Suprapubic skin (tissue), 4 donors: ENCODE results near the gene SEC24B. TPM values are rescaled to one million over a fixed set of nuclear protein-coding genes. Genes with fewer than 3 reads are reported as not detected.
"Not testable (repeated sequence)": the region's sequence is repeated elsewhere in the genome, so short reads cannot be mapped to it uniquely, and the experiment has no call there.

Experiments
- DNase-seq, 2 donors: peaks; one replicate each; pipeline ENCODE4 v3.0.0-alpha.2; 2019; ENCODE audit warnings: low spot score in 2 of 2
- H3K27ac ChIP-seq: fragments of 200-600 bp; sonication (generic); one replicate; pipeline ENCODE4 v1.5.1; 2019
- H3K27me3 ChIP-seq: fragments of 200-600 bp; sonication (generic); one replicate; pipeline ENCODE4 v1.5.1; 2019
- H3K36me3 ChIP-seq: fragments of 200-600 bp; sonication (generic); one replicate; pipeline ENCODE4 v1.5.1; 2019
- H3K4me1 ChIP-seq: fragments of 200-600 bp; sonication (generic); one replicate; pipeline ENCODE4 v1.5.1; 2019
- H3K4me3 ChIP-seq: fragments of 200-600 bp; sonication (generic); one replicate; pipeline ENCODE4 v1.5.1; 2019; ENCODE audit warnings: mild to moderate bottlenecking
- H3K9me3 ChIP-seq: fragments of 200-600 bp; sonication (generic); one replicate; pipeline ENCODE4 v1.5.1; 2019
- EP300 ChIP-seq: sonication (generic); formaldehyde crosslinking; IDR thresholded peaks from one replicate; pipeline ENCODE4 v1.6.1; 2017; ENCODE audit warnings: antibody characterized with exemption
- POLR2A ChIP-seq, 2 donors: fragments of 450-650 bp; IDR thresholded peaks; one replicate each; pipeline ENCODE4 v1.6.1; 2017; ENCODE audit warnings: antibody characterized with exemption in 2 of 2, mild to moderate bottlenecking in 2 of 2, moderate library complexity in 2 of 2
- POLR2AphosphoS5 ChIP-seq, 3 donors: sonication (generic); formaldehyde crosslinking; IDR thresholded peaks; one replicate each; pipeline ENCODE4 v1.6.1; 2017; ENCODE audit warnings: antibody characterized with exemption in 3 of 3
- WGBS: methylation state at CpG from one replicate; pipeline ENCODE4 v1.1.5; 2018; 5-methylcytosine and 5-hydroxymethylcytosine counted together
- total RNA-seq, 4 donors: library from RNA; depleted of rRNA; stranded (reverse); fragments of >200 nt; gene quantifications; one replicate each; pipeline ENCODE4 v1.1.0, GENCODE V29; 2016
- TF ChIP-seq, protein P1 (sequence below), 2 donors: fragments of 200-600 bp in 1 of 2; fragments of 450-650 bp in 1 of 2; sonication (generic) in 1 of 2; IDR thresholded peaks; one replicate each; pipeline ENCODE4 v1.5.1; 2016 to 2019; ENCODE audit warnings: antibody characterized with exemption in 2 of 2, mild to moderate bottlenecking in 1 of 2, moderate library complexity in 1 of 2

SEC24B gene
- total RNA-seq, 4 donors from 2014 or later, result 38.6 to 77.6 (median 46.1) TPM

DNA sequence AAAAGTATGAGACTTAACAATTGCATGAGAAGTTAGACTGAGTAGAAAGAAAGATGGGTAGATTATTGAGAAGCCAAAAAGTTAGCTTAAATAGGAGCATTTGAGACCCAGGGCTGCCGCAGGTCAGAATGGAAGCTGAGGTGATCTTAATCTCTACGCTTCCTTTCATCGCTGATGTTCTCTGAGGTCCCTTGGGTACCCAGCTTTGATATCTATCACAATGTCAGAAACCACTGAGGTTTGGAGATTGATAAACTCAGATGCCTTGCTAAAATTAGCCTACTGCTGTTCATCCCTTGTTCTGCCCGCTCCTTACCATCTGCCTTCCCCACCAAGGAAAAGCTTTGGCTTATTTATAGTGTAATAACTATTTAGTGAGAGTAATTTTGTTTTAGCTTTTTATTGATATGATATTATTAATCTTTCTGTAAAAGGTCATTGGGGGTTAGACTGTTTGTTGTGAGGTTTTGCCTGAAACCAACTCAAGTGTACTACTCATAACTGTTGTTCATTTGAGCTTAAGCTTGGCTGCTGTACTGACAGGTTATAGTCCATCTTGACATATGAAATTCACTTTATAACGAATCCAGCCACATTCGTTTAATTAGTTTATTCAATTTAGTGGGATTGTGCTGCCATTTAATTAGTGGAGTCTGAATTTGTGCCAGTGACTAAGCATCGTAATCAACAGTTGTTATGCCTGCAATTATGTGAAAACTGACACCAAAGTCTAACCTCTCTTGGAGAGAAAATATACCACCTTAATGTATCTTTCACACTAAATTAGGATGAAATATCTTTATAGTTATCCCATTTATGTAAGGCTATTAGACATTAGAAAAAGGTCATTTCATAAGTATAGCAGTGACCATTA is 141.6 kb downstream of the SEC24B start:
- Histone ChIP-seq H3K27ac (no peak overlapping the region), H3K9me3 (no peaks in the 10 kb centered on the region), H3K27me3 (no peaks in the 10 kb centered on the region), H3K4me3 (no peak overlapping the region), H3K4me1 (peaks cover 2% of the 10 kb centered on the region), H3K36me3 (no peaks in the 10 kb centered on the region)
- no peak for TF ChIP-seq POLR2A (IDR thresholded peaks at IDR 0.05)
- no peak for TF ChIP-seq EP300
- TF ChIP-seq POLR2AphosphoS5 (IDR thresholded peaks at IDR 0.05), result no peak
- TF ChIP-seq, protein P1, sequence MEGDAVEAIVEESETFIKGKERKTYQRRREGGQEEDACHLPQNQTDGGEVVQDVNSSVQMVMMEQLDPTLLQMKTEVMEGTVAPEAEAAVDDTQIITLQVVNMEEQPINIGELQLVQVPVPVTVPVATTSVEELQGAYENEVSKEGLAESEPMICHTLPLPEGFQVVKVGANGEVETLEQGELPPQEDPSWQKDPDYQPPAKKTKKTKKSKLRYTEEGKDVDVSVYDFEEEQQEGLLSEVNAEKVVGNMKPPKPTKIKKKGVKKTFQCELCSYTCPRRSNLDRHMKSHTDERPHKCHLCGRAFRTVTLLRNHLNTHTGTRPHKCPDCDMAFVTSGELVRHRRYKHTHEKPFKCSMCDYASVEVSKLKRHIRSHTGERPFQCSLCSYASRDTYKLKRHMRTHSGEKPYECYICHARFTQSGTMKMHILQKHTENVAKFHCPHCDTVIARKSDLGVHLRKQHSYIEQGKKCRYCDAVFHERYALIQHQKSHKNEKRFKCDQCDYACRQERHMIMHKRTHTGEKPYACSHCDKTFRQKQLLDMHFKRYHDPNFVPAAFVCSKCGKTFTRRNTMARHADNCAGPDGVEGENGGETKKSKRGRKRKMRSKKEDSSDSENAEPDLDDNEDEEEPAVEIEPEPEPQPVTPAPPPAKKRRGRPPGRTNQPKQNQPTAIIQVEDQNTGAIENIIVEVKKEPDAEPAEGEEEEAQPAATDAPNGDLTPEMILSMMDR (IDR thresholded peaks at IDR 0.05), result no peak
- WGBS, result 85% methylated on average over 7 of the region's 7 CpGs
- DNase-seq, result no peak

DNA sequence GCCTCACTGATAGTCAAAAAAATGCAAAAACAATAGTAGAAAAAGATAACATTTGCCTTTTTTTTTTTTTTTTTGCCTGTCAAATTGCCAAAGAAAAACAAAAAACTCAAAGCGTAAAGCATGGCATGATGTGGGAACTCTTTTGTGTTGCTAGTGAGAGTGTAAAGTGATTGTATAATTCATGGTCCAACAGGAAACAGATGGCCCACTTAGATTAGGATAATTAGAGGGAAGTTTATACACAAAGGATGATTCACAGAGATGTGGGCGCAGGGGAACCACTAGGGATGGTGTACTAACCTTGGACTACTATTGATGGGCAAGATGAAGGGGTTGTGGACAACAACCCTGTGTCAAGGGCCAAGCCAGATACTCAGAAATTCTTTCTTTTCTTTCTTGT is 142.8 kb downstream of the SEC24B start:
- H3K36me3 ChIP-seq, result no peaks in the 10 kb centered on the region
- H3K4me3 ChIP-seq, result no peak overlapping the region
- H3K27ac ChIP-seq, result no peak overlapping the region
- no peaks in the 10 kb centered on the region for H3K9me3 ChIP-seq
- peaks cover 2% of the 10 kb centered on the region for H3K4me1 ChIP-seq
- no peak for DNase-seq
- TF ChIP-seq, protein P1 (IDR thresholded peaks at IDR 0.05), result no peak
- TF ChIP-seq POLR2AphosphoS5 (IDR thresholded peaks at IDR 0.05), result peak in 1 of 3 donors; percentile 26
- WGBS, result 74% methylated on average over 2 of the region's 2 CpGs
- H3K27me3 ChIP-seq, result no peaks in the 10 kb centered on the region

- no peaks in the 10 kb centered on the region for H3K27me3 ChIP-seq
Observed at GRCh38 chr4:109578846-109579245, 145.2 kb downstream of the SEC24B start.

DNA sequence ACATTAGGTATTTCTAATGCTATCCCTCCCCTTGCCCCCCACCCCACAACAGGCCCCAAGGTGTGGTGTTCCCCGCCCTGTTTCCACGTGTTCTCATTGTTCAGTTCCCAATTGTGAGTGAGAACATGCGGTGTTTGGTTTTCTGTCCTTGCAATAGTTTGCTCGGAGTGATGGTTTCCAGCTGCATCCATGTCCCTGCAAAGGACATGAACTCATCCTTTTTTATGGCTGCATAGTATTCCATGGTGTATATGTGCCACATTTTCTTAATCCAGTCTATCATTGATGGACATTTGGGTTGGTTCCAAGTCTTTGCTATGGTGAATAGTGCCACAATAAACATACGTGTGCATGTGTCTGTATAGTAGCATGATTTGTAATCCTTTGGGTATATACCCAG is 146.4 kb downstream of the SEC24B start:
- H3K27me3 ChIP-seq, H3K4me3 ChIP-seq, H3K27ac ChIP-seq, H3K9me3 ChIP-seq, H3K4me1 ChIP-seq, H3K36me3 ChIP-seq, DNase-seq: not testable (repeated sequence)
- WGBS, result 97% methylated on average over 5 of the region's 5 CpGs

More at GRCh38 chr4:109578846-109579245, 145.2 kb downstream of the SEC24B start:
- no peak for DNase-seq
- Histone ChIP-seq H3K27ac (no peak overlapping the region), H3K4me1 (peaks cover 2% of the 10 kb centered on the region), H3K36me3 (no peaks in the 10 kb centered on the region), H3K9me3 (peaks cover 5% of the 10 kb centered on the region), H3K4me3 (no peak overlapping the region)
- 82% methylated on average over 3 of the region's 3 CpGs for WGBS
- no peak for TF ChIP-seq POLR2A (IDR thresholded peaks at IDR 0.05)
- TF ChIP-seq, protein P1 (IDR thresholded peaks at IDR 0.05), result no peak
- no peak for TF ChIP-seq EP300
- TF ChIP-seq POLR2AphosphoS5 (IDR thresholded peaks at IDR 0.05), result no peak

DNA sequence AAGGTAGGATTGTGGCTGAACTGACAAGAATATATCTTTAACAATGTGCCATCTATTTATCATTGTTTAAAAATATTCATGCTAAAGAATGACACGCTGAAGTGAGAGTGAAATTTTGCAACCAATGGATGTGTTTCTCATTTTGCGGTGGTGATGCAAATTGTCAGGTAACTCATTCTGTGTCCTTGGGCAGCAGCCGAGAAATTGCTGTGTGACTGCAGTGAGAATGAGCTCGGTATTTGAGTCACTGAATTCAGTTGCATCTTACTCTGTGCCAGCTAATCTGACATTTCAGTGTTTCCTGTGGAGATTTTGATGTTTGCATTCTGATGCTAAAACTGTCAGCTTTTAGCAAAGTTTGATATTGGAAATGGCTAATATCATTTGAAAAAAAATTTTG is 154.6 kb downstream of the SEC24B start:
- Histone ChIP-seq H3K27me3 (no peaks in the 10 kb centered on the region), H3K9me3 (no peaks in the 10 kb centered on the region), H3K36me3 (no peaks in the 10 kb centered on the region), H3K4me1 (peaks cover 24% of the 10 kb centered on the region), H3K27ac (no peak overlapping the region), H3K4me3 (no peak overlapping the region)
- no peak for TF ChIP-seq EP300
- no peak for TF ChIP-seq POLR2AphosphoS5 (IDR thresholded peaks at IDR 0.05)
- TF ChIP-seq, protein P1 (IDR thresholded peaks at IDR 0.05), result no peak
- no peak for TF ChIP-seq POLR2A (IDR thresholded peaks at IDR 0.05)
- DNase-seq, result no peak
- 52% methylated on average over 4 of the region's 4 CpGs for WGBS
